SK-N-SH treated with all-trans-retinoic acid at 6 μM for 48 hours (cell line): ENCODE data around the gene FAAH2.
"Not testable (repeated sequence)": the region's sequence is repeated elsewhere in the genome, so short reads cannot be mapped to it uniquely, and the experiment has no call there.

Experiments
- ESRRG ChIP-seq: fragments of 250-450 bp; sonication (Bioruptor Pico); IDR thresholded peaks from 2 replicates; pipeline ENCODE4 v1.6.1; 2021; ENCODE audit warnings: mild to moderate bottlenecking
- GLIS3 ChIP-seq: fragments of 250-450 bp; sonication (Bioruptor Pico); IDR thresholded peaks from 2 replicates; pipeline ENCODE4 v1.5.0; 2020; ENCODE audit warnings: mild to moderate bottlenecking, moderate library complexity
- ISL1 ChIP-seq: fragments of 250-450 bp; sonication (Bioruptor Pico); IDR thresholded peaks from 2 replicates; pipeline ENCODE4 v2.1.2; 2022; ENCODE audit warnings: mild to moderate bottlenecking, moderate library complexity
- PPARA ChIP-seq: fragments of 250-450 bp; sonication (Bioruptor Pico); IDR thresholded peaks from 2 replicates; pipeline ENCODE4 v1.5.0; 2020; ENCODE audit warnings: mild to moderate bottlenecking, borderline replicate concordance
- RARB ChIP-seq: fragments of 250-450 bp; sonication (Bioruptor Pico); IDR thresholded peaks from 2 replicates; pipeline ENCODE4 v1.8.0; 2021; ENCODE audit warnings: mild to moderate bottlenecking, moderate library complexity
- SNAI2 ChIP-seq: fragments of 250-450 bp; sonication (Bioruptor Pico); IDR thresholded peaks from 2 replicates; pipeline ENCODE4 v1.5.0; 2020; ENCODE audit warnings: mild to moderate bottlenecking, moderate library complexity
- ZFP3 ChIP-seq: fragments of 250-450 bp; sonication (Bioruptor Pico); IDR thresholded peaks from 2 replicates; pipeline ENCODE4 v1.5.0; 2020; ENCODE audit warnings: mild to moderate bottlenecking, moderate library complexity
- ZFP30 ChIP-seq: fragments of 450-650 bp; formaldehyde crosslinking; IDR thresholded peaks from 2 replicates; pipeline ENCODE4 v1.5.0; 2022; ENCODE audit warnings: mild to moderate bottlenecking, moderate library complexity
- ZNF70 ChIP-seq: fragments of 450-650 bp; formaldehyde crosslinking; IDR thresholded peaks from 2 replicates; pipeline ENCODE4 v1.5.0; 2020; ENCODE audit warnings: mild to moderate bottlenecking, moderate library complexity
- TF ChIP-seq, protein P1 (sequence below): fragments of 250-450 bp; sonication (Bioruptor Pico); IDR thresholded peaks from 2 replicates; pipeline ENCODE4 v1.5.1; 2020; ENCODE audit warnings: low read depth, mild to moderate bottlenecking, moderate library complexity

DNA sequence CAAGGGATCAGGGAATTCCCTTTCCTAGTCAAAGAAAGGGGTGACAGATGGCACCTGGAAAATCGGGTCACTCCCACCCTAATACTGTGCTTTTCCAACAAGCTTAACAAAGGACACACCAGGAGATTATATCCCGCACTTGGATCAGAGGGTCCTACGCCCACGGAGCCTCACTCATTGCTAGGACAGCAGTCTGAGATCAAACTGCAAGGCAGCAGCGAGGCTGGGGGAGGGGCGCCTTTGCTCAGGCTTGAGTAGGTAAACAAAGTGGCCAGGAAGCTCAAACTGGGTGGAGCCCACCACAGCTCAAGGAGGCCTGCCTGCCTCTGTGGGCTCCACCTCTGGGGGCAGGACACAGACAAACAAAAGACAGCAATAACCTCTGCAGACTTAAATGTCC is 9.2 kb downstream of the FAAH2 start:
- not testable (repeated sequence) for TF ChIP-seq ZFP30 (CRISPR knock-in tag); ZFP3; ISL1 (CRISPR knock-in tag); RARB; GLIS3 (CRISPR knock-in tag); PPARA (CRISPR knock-in tag); SNAI2 (CRISPR knock-in tag); ZNF70 (CRISPR knock-in tag); ESRRG
- TF ChIP-seq, protein P1, sequence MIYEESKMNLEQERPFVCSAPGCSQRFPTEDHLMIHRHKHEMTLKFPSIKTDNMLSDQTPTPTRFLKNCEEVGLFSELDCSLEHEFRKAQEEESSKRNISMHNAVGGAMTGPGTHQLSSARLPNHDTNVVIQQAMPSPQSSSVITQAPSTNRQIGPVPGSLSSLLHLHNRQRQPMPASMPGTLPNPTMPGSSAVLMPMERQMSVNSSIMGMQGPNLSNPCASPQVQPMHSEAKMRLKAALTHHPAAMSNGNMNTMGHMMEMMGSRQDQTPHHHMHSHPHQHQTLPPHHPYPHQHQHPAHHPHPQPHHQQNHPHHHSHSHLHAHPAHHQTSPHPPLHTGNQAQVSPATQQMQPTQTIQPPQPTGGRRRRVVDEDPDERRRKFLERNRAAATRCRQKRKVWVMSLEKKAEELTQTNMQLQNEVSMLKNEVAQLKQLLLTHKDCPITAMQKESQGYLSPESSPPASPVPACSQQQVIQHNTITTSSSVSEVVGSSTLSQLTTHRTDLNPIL (CRISPR knock-in tag), result not testable (repeated sequence)
